ENCODE measurements around the gene CACNG4.
A peak's percentile ranks its signal among the peaks of the same experiment; 100 is the strongest.

CACNG4 gene

GRCh38 chr17:66983414-66984021 is 19.0 kb downstream of the CACNG4 start:
- H3K27ac ChIP-seq: no peak overlapping the region
- no peak for DNase-seq
- no peaks in the 10 kb centered on the region for H3K9me3 ChIP-seq (ENCODE audit: severe bottlenecking)
- no peaks in the 10 kb centered on the region for H3K27me3 ChIP-seq (ENCODE audit: insufficient read depth, low read depth, severe bottlenecking)
- no peak for TF ChIP-seq CTCF (IDR thresholded peaks at IDR 0.05; ENCODE audit: low read depth, low read length)
- H3K4me3 ChIP-seq (ENCODE audit: low read depth, low read length): no peak overlapping the region
- H3K36me3 ChIP-seq: 0 out of 2 replicates have a peak, but pooled peaks cover 2% of the 10 kb centered on the region

GRCh38 chr17:66984730-66985129 is 20.2 kb downstream of the CACNG4 start:
- TF ChIP-seq CTCF (IDR thresholded peaks at IDR 0.05; ENCODE audit: low read depth, low read length): no peak
- no peak overlapping the region for H3K27ac ChIP-seq
- H3K27me3 ChIP-seq (ENCODE audit: insufficient read depth, low read depth, severe bottlenecking): no peaks in the 10 kb centered on the region
- DNase-seq: no peak
- no peak overlapping the region for H3K4me3 ChIP-seq (ENCODE audit: low read depth, low read length)
- peaks cover 2% of the 10 kb centered on the region; the same call in 1 of the 2 replicates for H3K36me3 ChIP-seq
- no peaks in the 10 kb centered on the region for H3K9me3 ChIP-seq (ENCODE audit: severe bottlenecking)

GRCh38 chr17:66985338-66986237 is 21.1 kb downstream of the CACNG4 start:
- H3K9me3 ChIP-seq (ENCODE audit: severe bottlenecking): no peaks in the 10 kb centered on the region
- no peak for DNase-seq
- H3K27ac ChIP-seq: peak overlapping the region; percentile 78
- H3K4me3 ChIP-seq (ENCODE audit: low read depth, low read length): peak overlapping the region; percentile 7; the same call in 1 of the 2 replicates
- H3K36me3 ChIP-seq: peaks cover 2% of the 10 kb centered on the region; the same call in 1 of the 2 replicates
- H3K27me3 ChIP-seq (ENCODE audit: insufficient read depth, low read depth, severe bottlenecking): no peaks in the 10 kb centered on the region
- no peak for TF ChIP-seq CTCF (IDR thresholded peaks at IDR 0.05; ENCODE audit: low read depth, low read length)

GRCh38 chr17:66986659-66987058 is 22.2 kb downstream of the CACNG4 start:
- peak overlapping the region; percentile 78 for H3K27ac ChIP-seq
- TF ChIP-seq CTCF (IDR thresholded peaks at IDR 0.05; ENCODE audit: low read depth, low read length): no peak
- H3K27me3 ChIP-seq (ENCODE audit: insufficient read depth, low read depth, severe bottlenecking): no peaks in the 10 kb centered on the region
- no peaks in the 10 kb centered on the region for H3K9me3 ChIP-seq (ENCODE audit: severe bottlenecking)
- no peak for DNase-seq
- no peak overlapping the region for H3K4me3 ChIP-seq (ENCODE audit: low read depth, low read length)
- peaks cover 2% of the 10 kb centered on the region; the same call in 1 of the 2 replicates for H3K36me3 ChIP-seq

GRCh38 chr17:66987059-66987616 is 22.6 kb downstream of the CACNG4 start:
- H3K9me3 ChIP-seq (ENCODE audit: severe bottlenecking): no peaks in the 10 kb centered on the region
- TF ChIP-seq CTCF (IDR thresholded peaks at IDR 0.05; ENCODE audit: low read depth, low read length): no peak
- H3K4me3 ChIP-seq (ENCODE audit: low read depth, low read length): no peak overlapping the region
- peaks cover 2% of the 10 kb centered on the region; the same call in 1 of the 2 replicates for H3K36me3 ChIP-seq
- no peak for DNase-seq
- no peaks in the 10 kb centered on the region for H3K27me3 ChIP-seq (ENCODE audit: insufficient read depth, low read depth, severe bottlenecking)
- peak overlapping the region; percentile 78 for H3K27ac ChIP-seq
